ENCODE data around the gene CABP4. TPM values are rescaled to one million over a fixed set of nuclear protein-coding genes. Genes with fewer than 3 reads are reported as not detected.

The CABP4 gene
- total RNA-seq, 1 donor, result not detected

DNA sequence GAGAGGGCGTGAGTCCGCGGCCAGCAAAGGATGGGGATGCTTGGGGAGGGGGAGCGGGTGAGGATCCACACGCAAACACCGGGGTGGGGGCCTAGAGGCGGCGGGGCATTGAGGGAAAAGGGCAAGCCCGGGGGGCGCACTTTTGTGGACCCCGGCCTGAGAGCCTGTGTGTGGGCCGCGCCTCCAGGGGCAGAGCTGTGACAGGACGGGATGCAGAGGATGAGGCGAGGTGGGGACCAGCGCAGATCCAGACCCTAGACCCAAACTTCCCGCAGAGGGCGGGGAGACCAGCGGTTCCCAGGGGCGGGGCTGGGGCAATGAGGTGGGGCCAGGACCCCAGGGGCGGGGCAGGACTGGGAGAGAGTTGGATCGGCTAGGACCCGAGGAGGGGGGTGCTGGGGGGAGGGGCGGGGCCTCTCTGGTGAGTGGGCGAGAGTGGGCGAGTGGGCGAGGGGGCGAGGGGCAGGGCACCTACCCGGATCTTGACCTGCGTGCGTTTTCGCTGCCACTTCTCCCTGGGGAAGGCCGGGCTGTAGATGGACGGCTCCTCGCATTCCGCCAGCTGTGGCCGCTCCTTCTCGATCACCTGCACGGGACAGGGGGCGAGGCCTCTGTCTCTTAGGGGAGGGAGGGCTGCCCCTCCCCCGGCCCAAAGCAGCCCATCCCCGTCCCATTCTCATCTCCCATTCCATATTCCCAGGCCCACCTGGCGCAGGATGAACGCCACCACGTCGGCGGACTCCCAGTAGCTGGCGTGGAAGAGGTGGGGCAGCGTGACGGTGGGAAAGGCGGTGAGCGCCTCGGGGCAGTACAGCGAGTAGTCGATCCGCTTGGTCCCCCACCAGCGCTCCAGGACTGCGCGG, 39.4 kb downstream of the CABP4 start:
- Histone ChIP-seq H3K4me3 (ENCODE audit: insufficient read depth, low read length) (no peak overlapping the region), H3K27me3 (ENCODE audit: insufficient read depth, low read length) (no peaks in the 10 kb centered on the region), H3K4me2 (ENCODE audit: insufficient read depth, low read length) (no peak overlapping the region), H3K79me2 (ENCODE audit: insufficient read depth, low read length) (no peaks in the 10 kb centered on the region), H2AFZ (ENCODE audit: low read length) (no peak overlapping the region), H3K4me1 (ENCODE audit: insufficient read depth, low read length) (no peaks in the 10 kb centered on the region), H4K20me1 (ENCODE audit: insufficient read depth, low read length) (no peaks in the 10 kb centered on the region), H3K27ac (ENCODE audit: low read depth, low read length) (no peak overlapping the region), H3K9me3 (ENCODE audit: low read depth, low read length) (no peaks in the 10 kb centered on the region), H3K36me3 (ENCODE audit: insufficient read depth, low read length) (peaks cover 10% of the 10 kb centered on the region)
- peak; percentile 53 for DNase-seq (ENCODE audit: insufficient read length, low spot score, missing footprints)
- TF ChIP-seq, protein P1, sequence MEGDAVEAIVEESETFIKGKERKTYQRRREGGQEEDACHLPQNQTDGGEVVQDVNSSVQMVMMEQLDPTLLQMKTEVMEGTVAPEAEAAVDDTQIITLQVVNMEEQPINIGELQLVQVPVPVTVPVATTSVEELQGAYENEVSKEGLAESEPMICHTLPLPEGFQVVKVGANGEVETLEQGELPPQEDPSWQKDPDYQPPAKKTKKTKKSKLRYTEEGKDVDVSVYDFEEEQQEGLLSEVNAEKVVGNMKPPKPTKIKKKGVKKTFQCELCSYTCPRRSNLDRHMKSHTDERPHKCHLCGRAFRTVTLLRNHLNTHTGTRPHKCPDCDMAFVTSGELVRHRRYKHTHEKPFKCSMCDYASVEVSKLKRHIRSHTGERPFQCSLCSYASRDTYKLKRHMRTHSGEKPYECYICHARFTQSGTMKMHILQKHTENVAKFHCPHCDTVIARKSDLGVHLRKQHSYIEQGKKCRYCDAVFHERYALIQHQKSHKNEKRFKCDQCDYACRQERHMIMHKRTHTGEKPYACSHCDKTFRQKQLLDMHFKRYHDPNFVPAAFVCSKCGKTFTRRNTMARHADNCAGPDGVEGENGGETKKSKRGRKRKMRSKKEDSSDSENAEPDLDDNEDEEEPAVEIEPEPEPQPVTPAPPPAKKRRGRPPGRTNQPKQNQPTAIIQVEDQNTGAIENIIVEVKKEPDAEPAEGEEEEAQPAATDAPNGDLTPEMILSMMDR (IDR thresholded peaks at IDR 0.05; ENCODE audit: extremely low read depth, low read depth, low read length), result no peak

DNA sequence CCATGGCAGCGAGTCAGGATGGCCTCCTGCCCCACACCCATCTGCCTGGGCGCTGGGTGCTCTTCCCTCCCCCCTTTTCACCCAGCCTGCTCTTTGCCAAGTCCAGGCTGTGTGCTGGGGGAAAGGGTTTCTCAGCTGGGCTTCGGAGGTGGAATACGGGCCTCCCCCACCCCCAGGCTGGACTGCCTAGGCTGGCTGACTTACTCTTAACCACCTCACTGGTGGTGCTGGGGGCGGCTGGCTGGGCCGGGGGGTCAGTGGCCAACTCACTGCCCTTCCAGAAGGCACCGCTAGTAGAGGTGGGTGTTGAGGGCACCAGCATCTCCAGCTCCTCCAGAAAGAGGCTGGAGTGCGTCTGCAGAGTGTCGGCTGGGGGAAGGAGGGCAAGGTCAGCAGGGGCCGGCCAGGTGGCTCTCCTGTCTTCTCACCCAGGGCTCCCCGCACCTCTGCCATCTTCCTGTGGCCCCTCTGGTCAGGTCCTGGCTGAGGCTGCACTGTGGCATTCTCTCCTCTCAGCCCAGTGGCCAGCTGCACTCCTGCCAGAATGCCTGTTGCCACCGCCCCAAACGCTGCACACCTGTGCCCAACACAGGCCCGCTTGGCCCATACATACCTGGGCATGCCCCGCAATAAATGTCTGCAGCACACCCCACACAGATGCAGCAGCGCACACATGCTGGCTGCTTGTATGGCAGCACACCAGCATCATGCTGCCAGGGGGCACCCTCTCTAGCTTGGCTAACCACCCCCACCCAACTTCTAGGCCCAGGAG, 40.3 kb downstream of the CABP4 start:
- no peak overlapping the region for H3K4me3 ChIP-seq (ENCODE audit: insufficient read depth, low read length)
- H4K20me1 ChIP-seq (ENCODE audit: insufficient read depth, low read length), result no peaks in the 10 kb centered on the region
- no peaks in the 10 kb centered on the region for H3K79me2 ChIP-seq (ENCODE audit: insufficient read depth, low read length)
- H3K27ac ChIP-seq (ENCODE audit: low read depth, low read length), result no peak overlapping the region
- TF ChIP-seq, protein P1 (IDR thresholded peaks at IDR 0.05; ENCODE audit: extremely low read depth, low read depth, low read length), result no peak
- H3K4me1 ChIP-seq (ENCODE audit: insufficient read depth, low read length), result no peaks in the 10 kb centered on the region
- H3K27me3 ChIP-seq (ENCODE audit: insufficient read depth, low read length), result no peaks in the 10 kb centered on the region
- H3K4me2 ChIP-seq (ENCODE audit: insufficient read depth, low read length), result no peak overlapping the region
- DNase-seq (ENCODE audit: insufficient read length, low spot score, missing footprints), result peak; percentile 88
- H3K9me3 ChIP-seq (ENCODE audit: low read depth, low read length), result no peaks in the 10 kb centered on the region
- H3K36me3 ChIP-seq (ENCODE audit: insufficient read depth, low read length), result peaks cover 7% of the 10 kb centered on the region
- H2AFZ ChIP-seq (ENCODE audit: low read length), result no peak overlapping the region

DNA sequence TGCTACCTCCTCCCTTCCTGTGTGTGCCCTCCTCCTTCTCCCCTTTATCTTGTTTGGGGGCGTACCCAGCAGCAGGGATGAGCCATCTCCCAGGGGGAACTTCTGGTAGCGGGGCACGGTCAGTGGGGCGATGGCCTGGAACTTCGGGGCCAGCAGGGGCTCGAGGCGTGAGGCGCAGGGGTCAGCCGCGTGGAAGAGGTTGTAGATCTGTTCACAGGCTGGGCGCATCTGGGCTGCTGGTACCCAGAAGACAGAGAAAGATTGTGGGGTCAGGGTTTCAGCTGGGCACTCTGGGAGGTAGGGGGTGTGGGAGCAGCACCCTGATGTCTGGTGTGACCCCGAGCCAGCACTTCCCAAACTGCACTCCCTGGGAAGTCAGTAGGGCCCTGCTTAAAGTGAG, 41.0 kb downstream of the CABP4 start:
- no peak overlapping the region for H3K27ac ChIP-seq (ENCODE audit: low read depth, low read length)
- no peak overlapping the region for H3K4me2 ChIP-seq (ENCODE audit: insufficient read depth, low read length)
- DNase-seq (ENCODE audit: insufficient read length, low spot score, missing footprints), result peak; percentile 86
- H3K4me3 ChIP-seq (ENCODE audit: insufficient read depth, low read length), result no peak overlapping the region
- no peaks in the 10 kb centered on the region for H3K4me1 ChIP-seq (ENCODE audit: insufficient read depth, low read length)
- no peaks in the 10 kb centered on the region for H3K9me3 ChIP-seq (ENCODE audit: low read depth, low read length)
- no peaks in the 10 kb centered on the region for H4K20me1 ChIP-seq (ENCODE audit: insufficient read depth, low read length)
- no peaks in the 10 kb centered on the region for H3K27me3 ChIP-seq (ENCODE audit: insufficient read depth, low read length)
- no peaks in the 10 kb centered on the region for H3K79me2 ChIP-seq (ENCODE audit: insufficient read depth, low read length)
- TF ChIP-seq, protein P1 (IDR thresholded peaks at IDR 0.05; ENCODE audit: extremely low read depth, low read depth, low read length), result no peak
- H2AFZ ChIP-seq (ENCODE audit: low read length), result no peak overlapping the region
- H3K36me3 ChIP-seq (ENCODE audit: insufficient read depth, low read length), result peaks cover 8% of the 10 kb centered on the region

All from osteoblast (primary cell).